Panc1 (cell line): ENCODE measurements around the gene GLUL.

Experiments used
- CTCF ChIP-seq: fragments of 450-650 bp; IDR thresholded peaks from 2 replicates; pipeline ENCODE4 v1.5.1; 2017; ENCODE audit warnings: mild to moderate bottlenecking
- POLR2AphosphoS5 ChIP-seq: IDR thresholded peaks from 2 replicates; pipeline ENCODE4 v1.6.1; 2012; ENCODE audit warnings: mild to moderate bottlenecking, low read depth, low read length, moderate library complexity
- SIN3A ChIP-seq: IDR thresholded peaks from 2 replicates; pipeline ENCODE4 v1.6.1; 2012; ENCODE audit warnings: low read depth, mild to moderate bottlenecking, low read length, moderate library complexity, borderline replicate concordance; ENCODE audit not compliant: insufficient read depth
- TCF7L2 ChIP-seq: IDR thresholded peaks from 2 replicates; pipeline ENCODE4 v1.6.1; 2011; ENCODE audit warnings: mild to moderate bottlenecking, low read depth, low read length, inconsistent platforms

- TF ChIP-seq CTCF: no peak
- TF ChIP-seq TCF7L2: no peak
- TF ChIP-seq POLR2AphosphoS5: no peak
- TF ChIP-seq SIN3A: no peak
These were observed 42.4 kb downstream of the GLUL start for GRCh38 chr1:182348961-182349747.
